ENCODE results near the gene HAAO. TPM values are rescaled to one million over a fixed set of nuclear protein-coding genes. Genes with fewer than 3 reads are reported as not detected.

The HAAO gene
- total RNA-seq, 2 experiments from 2014 or later, result not detected

- intact Hi-C loops (cut with DNase I, micrococcal nuclease), result no loop called here
These were observed 16.6 kb downstream of the HAAO start for GRCh38 chr2:42775810-42776209.

DNA sequence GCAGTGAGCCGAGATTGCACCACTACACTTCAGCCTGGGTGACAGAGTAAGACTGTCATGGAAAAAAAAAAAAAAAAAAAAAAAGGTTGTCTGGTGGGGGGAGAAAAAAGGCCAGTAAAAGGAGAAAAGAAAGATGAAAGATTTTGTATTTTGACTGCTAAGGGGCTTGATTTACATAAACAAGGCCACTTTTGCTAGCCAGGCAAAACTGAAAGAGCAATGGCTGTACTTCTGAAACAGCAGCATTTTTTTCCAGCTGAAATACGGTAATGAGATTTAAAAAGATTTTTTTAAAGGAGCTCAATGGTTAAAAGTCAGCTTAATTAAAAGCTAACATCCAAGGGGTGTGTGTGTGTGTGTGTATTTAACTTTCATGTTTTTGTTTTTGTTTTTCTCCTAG, 17.2 kb downstream of the HAAO start:
- intact Hi-C loops (cut with DNase I, micrococcal nuclease), result no loop called here
- ATAC-seq (ENCODE audit: poor library complexity), result no peak
- Histone ChIP-seq H3K9me3 (ENCODE audit: control insufficient read depth in 1 of 2, insufficient read depth in 1 of 2, low read length in 2 of 2) (peaks cover 0 to 7% of the 10 kb centered on the region in 2 experiments), H3K4me3 (ENCODE audit: low read length) (no peak overlapping the region), H3K4me1 (ENCODE audit: insufficient read depth, low read length) (peaks cover 8% of the 10 kb centered on the region), H3K27me3 (ENCODE audit: control insufficient read depth in 1 of 2, insufficient read depth in 2 of 2, low read length in 2 of 2) (no peaks in the 10 kb centered on the region), H3K36me3 (ENCODE audit: insufficient read depth, low read length) (no peaks in the 10 kb centered on the region), H3K27ac (ENCODE audit: low read depth in 1 of 2, low read length in 2 of 2) (no peak overlapping the region)
- Mint-ChIP-seq H3K4me3 (no peak overlapping the region), H3K27ac (peak overlapping the region; percentile 65), H3K27me3 (no peaks in the 10 kb centered on the region), H3K9me3 (peaks cover 2% of the 10 kb centered on the region), H3K4me1 (ENCODE audit: low read depth) (peaks cover 25% of the 10 kb centered on the region), H3K36me3 (ENCODE audit: low read depth) (peaks cover 5% of the 10 kb centered on the region)
- ChIA-PET POLR2A (interaction anchor here (1.2 to 4.2 kb wide), 2 partner anchors 10 to 35 kb away, joined by 3 to 24 read pairs; no protein-coding TSS in a partner anchor), CTCF (no interaction called here)
- no peak for DNase-seq
- TF ChIP-seq CTCF (IDR thresholded peaks at IDR 0.05), result no peak

More at GRCh38 chr2:42775810-42776209, 16.6 kb downstream of the HAAO start:
- H3K36me3 ChIP-seq (ENCODE audit: insufficient read depth, low read length), result no peaks in the 10 kb centered on the region
- H3K27ac Mint-ChIP-seq, result peak overlapping the region; percentile 65
- ATAC-seq (ENCODE audit: poor library complexity) (no peak), DNase-seq (peak in 1 of 14 experiments; percentile 15)
- ChIA-PET CTCF (interaction anchor here (1.1 kb wide), 1 partner anchor 53 kb away, joined by 6 read pairs; no protein-coding TSS in a partner anchor), POLR2A (interaction anchor here (1.2 to 4.2 kb wide), 2 partner anchors 11 to 34 kb away, joined by 3 to 24 read pairs; no protein-coding TSS in a partner anchor)
- peak overlapping the region; percentile 44 for H3K4me3 Mint-ChIP-seq
- no peaks in the 10 kb centered on the region for H3K27me3 ChIP-seq (ENCODE audit: control insufficient read depth in 1 of 2, insufficient read depth in 2 of 2, low read length in 2 of 2)
- H3K4me1 Mint-ChIP-seq (ENCODE audit: low read depth), result peaks cover 25% of the 10 kb centered on the region
- peaks cover 5% of the 10 kb centered on the region for H3K36me3 Mint-ChIP-seq (ENCODE audit: low read depth)
- TF ChIP-seq CTCF (IDR thresholded peaks at IDR 0.05), result no peak
- H3K27ac ChIP-seq (ENCODE audit: low read depth in 1 of 2, low read length in 2 of 2), result no peak overlapping the region
- peaks cover 0 to 13% of the 10 kb centered on the region in 2 experiments for H3K9me3 ChIP-seq (ENCODE audit: control insufficient read depth in 1 of 2, insufficient read depth in 1 of 2, low read length in 2 of 2)
- no peak overlapping the region for H3K4me3 ChIP-seq (ENCODE audit: low read length)
- H3K9me3 Mint-ChIP-seq, result peaks cover 2% of the 10 kb centered on the region
- H3K27me3 Mint-ChIP-seq, result no peaks in the 10 kb centered on the region
- peaks cover 8% of the 10 kb centered on the region for H3K4me1 ChIP-seq (ENCODE audit: insufficient read depth, low read length)

DNA sequence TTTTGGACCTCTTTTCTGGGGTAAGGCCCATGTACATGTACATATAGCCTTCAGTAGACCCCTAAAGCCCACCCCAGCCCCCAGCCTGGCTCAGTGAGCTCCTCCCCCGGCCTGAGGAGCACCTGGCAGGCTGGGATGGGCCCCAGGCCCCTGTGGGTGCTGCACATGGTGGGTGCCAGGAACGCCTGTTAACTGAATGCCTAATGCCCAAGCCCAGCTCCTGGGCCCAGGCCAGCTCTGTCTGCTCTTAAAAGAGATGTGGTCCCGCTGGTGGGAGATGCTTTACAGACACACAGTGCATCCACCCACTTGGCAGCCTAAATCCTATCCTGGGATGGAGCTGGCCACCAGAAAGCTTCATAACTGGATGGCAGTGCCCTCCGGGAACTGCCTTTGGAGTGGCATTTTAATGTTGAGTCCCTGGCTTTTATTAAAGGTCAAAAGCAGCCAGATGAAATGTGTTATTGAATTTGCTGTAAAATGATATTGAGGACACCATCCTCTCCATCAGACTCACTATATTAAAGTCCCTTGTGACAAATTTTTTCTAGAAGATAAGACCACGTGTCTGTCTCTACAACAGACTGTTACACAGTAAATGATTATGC, 20.7 kb downstream of the HAAO start:
- CTCF ChIA-PET, result no interaction called here
- no peak for TF ChIP-seq CTCF (IDR thresholded peaks at IDR 0.05)
- POLR2A ChIA-PET, result no interaction called here
- Mint-ChIP-seq H3K4me1 (ENCODE audit: low read depth) (peaks cover 16% of the 10 kb centered on the region), H3K27ac (no peak overlapping the region), H3K36me3 (ENCODE audit: low read depth) (no peaks in the 10 kb centered on the region), H3K9me3 (no peaks in the 10 kb centered on the region), H3K27me3 (no peaks in the 10 kb centered on the region), H3K4me3 (no peak overlapping the region)
- peaks cover 5% of the 10 kb centered on the region for H3K4me1 ChIP-seq (ENCODE audit: insufficient read depth, low read length)
- no peaks in the 10 kb centered on the region for H3K9me3 ChIP-seq (ENCODE audit: control insufficient read depth in 1 of 2, insufficient read depth in 1 of 2, low read length in 2 of 2)
- H3K27me3 ChIP-seq (ENCODE audit: control insufficient read depth in 1 of 2, insufficient read depth in 2 of 2, low read length in 2 of 2), result no peaks in the 10 kb centered on the region
- ATAC-seq (ENCODE audit: poor library complexity) (no peak), DNase-seq (no peak)
- no peak overlapping the region for H3K4me3 ChIP-seq (ENCODE audit: low read length)
- no peak overlapping the region for H3K27ac ChIP-seq (ENCODE audit: low read depth in 1 of 2, low read length in 2 of 2)
- intact Hi-C loops (cut with DNase I, micrococcal nuclease), result no loop called here
- no peaks in the 10 kb centered on the region for H3K36me3 ChIP-seq (ENCODE audit: insufficient read depth, low read length)

Data from CD4-positive, alpha-beta T cell (primary cell).